HG02759 (cell line): Measurements from ENCODE around the gene SLC31A2.
A peak's percentile ranks its signal among the peaks of the same experiment; 100 is the strongest.
"Not testable (repeated sequence)": the region's sequence is repeated elsewhere in the genome, so short reads cannot be mapped to it uniquely, and the experiment has no call there.

Experiments used
- ATAC-seq: cut with Tn5 transposase; IDR thresholded peaks from one replicate; pipeline ENCODE4 v1.9.1; 2021; ENCODE audit warnings: mild to moderate bottlenecking, moderate library complexity; ENCODE audit not compliant: unreplicated experiment

Gene SLC31A2

GRCh38 chr9:113150670-113151611, at the start of gene SLC31A2:
Gene SLC31A2, plus strand, starts transcription at chr9:113151007. Its CDS starts 68 bp downstream, at chr9:113151075.
- ATAC-seq: peak; percentile 97

- not testable (repeated sequence) for ATAC-seq
Measured at GRCh38 chr9:113105345-113105744, 45.5 kb upstream of the SLC31A2 start.

GRCh38 chr9:113111065-113111951, 39.5 kb upstream of the SLC31A2 start:
- peak; percentile 79 for ATAC-seq

GRCh38 chr9:113112706-113113510, 37.9 kb upstream of the SLC31A2 start:
- peak; percentile 76 for ATAC-seq

- not testable (repeated sequence) for ATAC-seq
Measured at GRCh38 chr9:113118829-113119228, 32.0 kb upstream of the SLC31A2 start.

GRCh38 chr9:113125386-113126035, 25.3 kb upstream of the SLC31A2 start:
- no peak for ATAC-seq

- no peak for ATAC-seq
Measured at GRCh38 chr9:113129466-113129865, 21.3 kb upstream of the SLC31A2 start.

- no peak for ATAC-seq
Measured at GRCh38 chr9:113129884-113130283, 20.9 kb upstream of the SLC31A2 start.

GRCh38 chr9:113131689-113132151, 19.1 kb upstream of the SLC31A2 start:
- no peak for ATAC-seq

- ATAC-seq: no peak
Measured at GRCh38 chr9:113137196-113138168, 13.3 kb upstream of the SLC31A2 start.

GRCh38 chr9:113138760-113139159, 12.0 kb upstream of the SLC31A2 start:
- ATAC-seq: no peak

GRCh38 chr9:113139225-113139829, 11.5 kb upstream of the SLC31A2 start:
- no peak for ATAC-seq

GRCh38 chr9:113139953-113140352, 10.9 kb upstream of the SLC31A2 start:
- ATAC-seq: no peak

- ATAC-seq: not testable (repeated sequence)
Measured at GRCh38 chr9:113140896-113141295, 9.9 kb upstream of the SLC31A2 start.

- ATAC-seq: no peak
Measured at GRCh38 chr9:113143432-113144227, 7.2 kb upstream of the SLC31A2 start.

- ATAC-seq: no peak
Measured at GRCh38 chr9:113148372-113148705, 2.5 kb upstream of the SLC31A2 start.

GRCh38 chr9:113148781-113149510, 1.9 kb upstream of the SLC31A2 start:
- ATAC-seq: no peak
